ENCODE measurements around the gene ANGEL1.

The ANGEL1 gene

GRCh38 chr14:76827696-76828296, 15.1 kb upstream of the ANGEL1 start:
- Histone ChIP-seq H3K9me3 (no peaks in the 10 kb centered on the region), H3K27me3 (no peaks in the 10 kb centered on the region), H3K36me3 (no peaks in the 10 kb centered on the region), H3K4me1 (no peaks in the 10 kb centered on the region), H3K4me3 (ENCODE audit: low read depth, low read length) (no peak overlapping the region)
- no peak for DNase-seq
- TF ChIP-seq, protein P1, sequence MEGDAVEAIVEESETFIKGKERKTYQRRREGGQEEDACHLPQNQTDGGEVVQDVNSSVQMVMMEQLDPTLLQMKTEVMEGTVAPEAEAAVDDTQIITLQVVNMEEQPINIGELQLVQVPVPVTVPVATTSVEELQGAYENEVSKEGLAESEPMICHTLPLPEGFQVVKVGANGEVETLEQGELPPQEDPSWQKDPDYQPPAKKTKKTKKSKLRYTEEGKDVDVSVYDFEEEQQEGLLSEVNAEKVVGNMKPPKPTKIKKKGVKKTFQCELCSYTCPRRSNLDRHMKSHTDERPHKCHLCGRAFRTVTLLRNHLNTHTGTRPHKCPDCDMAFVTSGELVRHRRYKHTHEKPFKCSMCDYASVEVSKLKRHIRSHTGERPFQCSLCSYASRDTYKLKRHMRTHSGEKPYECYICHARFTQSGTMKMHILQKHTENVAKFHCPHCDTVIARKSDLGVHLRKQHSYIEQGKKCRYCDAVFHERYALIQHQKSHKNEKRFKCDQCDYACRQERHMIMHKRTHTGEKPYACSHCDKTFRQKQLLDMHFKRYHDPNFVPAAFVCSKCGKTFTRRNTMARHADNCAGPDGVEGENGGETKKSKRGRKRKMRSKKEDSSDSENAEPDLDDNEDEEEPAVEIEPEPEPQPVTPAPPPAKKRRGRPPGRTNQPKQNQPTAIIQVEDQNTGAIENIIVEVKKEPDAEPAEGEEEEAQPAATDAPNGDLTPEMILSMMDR (IDR thresholded peaks at IDR 0.05; ENCODE audit: low read depth, low read length), result no peak

DNA sequence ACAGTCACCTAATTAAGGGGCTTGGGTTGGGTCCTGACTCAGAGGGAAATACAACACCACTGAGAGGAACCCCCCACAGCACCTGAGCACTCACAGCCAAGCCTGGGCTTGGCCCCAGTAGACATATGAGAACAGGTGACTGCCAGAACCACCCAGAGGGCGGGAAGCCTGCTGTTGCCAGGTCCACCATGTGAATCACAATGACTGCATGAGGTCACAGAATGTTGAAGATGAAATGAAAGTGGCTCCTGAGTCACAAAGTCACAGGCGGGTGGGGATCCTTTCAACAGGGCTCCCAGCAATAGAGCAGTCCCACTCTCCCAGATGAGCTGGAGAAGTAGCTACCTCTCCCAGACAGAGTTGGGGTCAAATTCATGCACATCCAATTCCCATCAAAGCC, 13.4 kb upstream of the ANGEL1 start, which contains the start of gene LRRC74A:
Gene LRRC74A, plus strand, starts transcription at position 287 of the 400 bp plus-strand sequence. CDS start 290 bp downstream, outside the sequence.
- H3K9me3 ChIP-seq, result no peaks in the 10 kb centered on the region
- H3K4me1 ChIP-seq, result no peaks in the 10 kb centered on the region
- no peaks in the 10 kb centered on the region for H3K27me3 ChIP-seq
- DNase-seq, result no peak
- TF ChIP-seq, protein P1 (IDR thresholded peaks at IDR 0.05; ENCODE audit: low read depth, low read length), result no peak
- no peaks in the 10 kb centered on the region for H3K36me3 ChIP-seq
- no peak within 1 kb of the TSS for H3K4me3 ChIP-seq (ENCODE audit: low read depth, low read length)

GRCh38 chr14:76820700-76821099, 8.0 kb upstream of the ANGEL1 start:
- TF ChIP-seq, protein P1 (IDR thresholded peaks at IDR 0.05; ENCODE audit: low read depth, low read length), result no peak
- no peak for DNase-seq
- Histone ChIP-seq H3K4me3 (ENCODE audit: low read depth, low read length) (no peak overlapping the region), H3K27me3 (peaks cover 10% of the 10 kb centered on the region; the same call in 1 of the 2 replicates), H3K36me3 (no peaks in the 10 kb centered on the region), H3K4me1 (no peaks in the 10 kb centered on the region), H3K9me3 (no peaks in the 10 kb centered on the region)

GRCh38 chr14:76814726-76815645, 2.3 kb upstream of the ANGEL1 start:
- Histone ChIP-seq H3K4me3 (ENCODE audit: low read depth, low read length) (no peak overlapping the region), H3K36me3 (no peaks in the 10 kb centered on the region), H3K9me3 (no peaks in the 10 kb centered on the region), H3K4me1 (peaks cover 8% of the 10 kb centered on the region), H3K27me3 (peaks cover 3% of the 10 kb centered on the region; the same call in 1 of the 2 replicates)
- TF ChIP-seq, protein P1 (IDR thresholded peaks at IDR 0.05; ENCODE audit: low read depth, low read length), result no peak
- no peak for DNase-seq

DNA sequence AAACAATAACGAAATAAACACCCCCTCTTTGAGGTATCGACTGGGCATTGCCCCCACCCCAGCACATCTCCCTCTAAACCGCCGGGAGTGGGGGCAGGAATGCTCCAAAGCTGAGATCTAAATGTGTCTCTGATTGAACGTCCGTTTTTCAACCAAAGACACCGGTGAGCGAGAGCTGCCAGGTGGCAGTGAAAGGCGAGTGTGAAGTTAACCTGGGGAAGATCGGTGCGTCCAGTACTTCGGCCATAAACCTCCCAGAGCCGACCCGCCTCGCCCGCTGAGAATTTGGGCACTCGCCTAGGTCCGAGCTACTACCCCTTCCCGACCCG, 625 bp downstream of the ANGEL1 start:
- Histone ChIP-seq H3K4me3 (ENCODE audit: low read depth, low read length) (peak overlapping the region; percentile 88), H3K4me1 (peaks cover 8% of the 10 kb centered on the region), H3K36me3 (peaks cover 10% of the 10 kb centered on the region), H3K27me3 (no peaks in the 10 kb centered on the region), H3K9me3 (no peaks in the 10 kb centered on the region)
- TF ChIP-seq, protein P1 (IDR thresholded peaks at IDR 0.05; ENCODE audit: low read depth, low read length), result no peak
- no peak for DNase-seq

GRCh38 chr14:76811561-76811960, 1.1 kb downstream of the ANGEL1 start:
- no peaks in the 10 kb centered on the region for H3K27me3 ChIP-seq
- H3K36me3 ChIP-seq, result peaks cover 10% of the 10 kb centered on the region
- H3K4me1 ChIP-seq, result peaks cover 8% of the 10 kb centered on the region
- no peak for DNase-seq
- no peaks in the 10 kb centered on the region for H3K9me3 ChIP-seq
- TF ChIP-seq, protein P1 (IDR thresholded peaks at IDR 0.05; ENCODE audit: low read depth, low read length), result no peak
- peak overlapping the region; percentile 88 for H3K4me3 ChIP-seq (ENCODE audit: low read depth, low read length)
